OCI-LY7 (cell line): ENCODE measurements around the gene TLL2.

Source experiments
- CTCF ChIP-seq: fragments of 200-600 bp; sonication (generic); conservative IDR thresholded peaks from 2 replicates; pipeline ENCODE4 v1.5.1; 2014; ENCODE audit warnings: mild to moderate bottlenecking, antibody characterized with exemption, low read length, moderate library complexity, mixed read lengths
- EZH2phosphoT487 ChIP-seq: fragments of 200-600 bp; sonication (generic); IDR thresholded peaks from 2 replicates; pipeline ENCODE4 v1.6.1; 2018; ENCODE audit warnings: low read depth, borderline replicate concordance, mild to moderate bottlenecking, mixed run types, antibody characterized with exemption, low read length, moderate library complexity, mixed read lengths

GRCh38 chr10:96367470-96367869 is 146.3 kb downstream of the TLL2 start:
- no peak for TF ChIP-seq CTCF
- TF ChIP-seq EZH2phosphoT487, result no peak
